SJSA1 (cell line): Measurements from ENCODE around the gene NDUFB3. TPM values are rescaled to one million over a fixed set of nuclear protein-coding genes. Genes with fewer than 3 reads are reported as not detected.
"Not testable (repeated sequence)": the region's sequence is repeated elsewhere in the genome, so short reads cannot be mapped to it uniquely, and the experiment has no call there.

Experiments used
- DNase-seq, 2 experiments: peaks; one replicate each; pipeline ENCODE4 v3.0.0-alpha.2; 2015 to 2020; ENCODE audit warnings: low spot score in 2 of 2, low read depth in 1 of 2
- H3K27ac ChIP-seq: fragments of 250-450 bp; sonication (Bioruptor Pico); 2 replicates; pipeline ENCODE4 v1.5.1; 2020; ENCODE audit warnings: mild to moderate bottlenecking, moderate library complexity
- H3K27me3 ChIP-seq: fragments of 250-450 bp; sonication (Bioruptor Pico); replicated peaks from 2 replicates; pipeline ENCODE4 v1.5.1; 2020; ENCODE audit warnings: mild to moderate bottlenecking, moderate library complexity
- H3K36me3 ChIP-seq: fragments of 250-450 bp; sonication (Bioruptor Pico); 2 replicates; pipeline ENCODE4 v1.5.1; 2020; ENCODE audit warnings: mild to moderate bottlenecking
- H3K4me1 ChIP-seq: fragments of 250-450 bp; sonication (Bioruptor Pico); replicated peaks from 2 replicates; pipeline ENCODE4 v1.6.1; 2021; ENCODE audit warnings: mild to moderate bottlenecking
- H3K4me3 ChIP-seq: fragments of 250-450 bp; sonication (Bioruptor Pico); 2 replicates; pipeline ENCODE4 v1.5.1; 2020; ENCODE audit warnings: mild to moderate bottlenecking
- H3K9me3 ChIP-seq: fragments of 250-450 bp; sonication (Bioruptor Pico); replicated peaks from 2 replicates; pipeline ENCODE4 v1.5.1; 2020; ENCODE audit warnings: mild to moderate bottlenecking
- total RNA-seq: library from RNA; depleted of rRNA; stranded (reverse); fragments of >200 nt; shearing (Covaris generic); gene quantifications from 2 replicates; pipeline ENCODE4 v1.2.3, GENCODE V29; 2014

Gene NDUFB3
- total RNA-seq, 1 experiment from 2014 or later, result 174 TPM

GRCh38 chr2:201109186-201109585, 37.4 kb downstream of the NDUFB3 start:
- H3K27me3 ChIP-seq, result no peaks in the 10 kb centered on the region
- H3K4me3 ChIP-seq, result no peak overlapping the region
- H3K9me3 ChIP-seq, result no peaks in the 10 kb centered on the region
- no peaks in the 10 kb centered on the region for H3K36me3 ChIP-seq
- H3K27ac ChIP-seq, result no peak overlapping the region
- no peak for DNase-seq
- peaks cover 5% of the 10 kb centered on the region; the same call in 1 of the 2 replicates for H3K4me1 ChIP-seq

- no peaks in the 10 kb centered on the region for H3K36me3 ChIP-seq
- no peaks in the 10 kb centered on the region for H3K27me3 ChIP-seq
- DNase-seq, result no peak
- H3K4me1 ChIP-seq, result peaks cover 8% of the 10 kb centered on the region
- no peak overlapping the region for H3K27ac ChIP-seq
- H3K4me3 ChIP-seq, result no peak overlapping the region
- H3K9me3 ChIP-seq, result no peaks in the 10 kb centered on the region; the same call in 1 of the 2 replicates
Observed at GRCh38 chr2:201110615-201111014, 38.8 kb downstream of the NDUFB3 start.

GRCh38 chr2:201111096-201111495, 39.3 kb downstream of the NDUFB3 start:
- Histone ChIP-seq H3K9me3 (no peaks in the 10 kb centered on the region; the same call in 1 of the 2 replicates), H3K36me3 (peaks cover 1% of the 10 kb centered on the region; the same call in 1 of the 2 replicates), H3K27ac (no peak overlapping the region), H3K27me3 (no peaks in the 10 kb centered on the region), H3K4me1 (peaks cover 13% of the 10 kb centered on the region), H3K4me3 (no peak overlapping the region)
- peak in 1 of 2 experiments; percentile 40 for DNase-seq

GRCh38 chr2:201114350-201114749, 42.5 kb downstream of the NDUFB3 start:
- H3K4me1 ChIP-seq, result peaks cover 34% of the 10 kb centered on the region
- no peak overlapping the region for H3K4me3 ChIP-seq
- no peak for DNase-seq
- H3K27ac ChIP-seq, result no peak overlapping the region
- H3K36me3 ChIP-seq, result peaks cover 8% of the 10 kb centered on the region; the same call in 1 of the 2 replicates
- no peaks in the 10 kb centered on the region for H3K27me3 ChIP-seq
- H3K9me3 ChIP-seq, result no peaks in the 10 kb centered on the region; the same call in 1 of the 2 replicates

GRCh38 chr2:201114846-201115245, 43.0 kb downstream of the NDUFB3 start:
- no peaks in the 10 kb centered on the region for H3K27me3 ChIP-seq
- peaks cover 8% of the 10 kb centered on the region; the same call in 1 of the 2 replicates for H3K36me3 ChIP-seq
- no peaks in the 10 kb centered on the region; the same call in 1 of the 2 replicates for H3K9me3 ChIP-seq
- no peak for DNase-seq
- H3K4me1 ChIP-seq, result peaks cover 36% of the 10 kb centered on the region
- 0 out of 2 replicates have a peak overlapping the region, but pooled peaks have one; percentile 95 for H3K27ac ChIP-seq
- H3K4me3 ChIP-seq, result no peak overlapping the region

- Histone ChIP-seq H3K4me3 (peak within 1 kb of the TSS; percentile 81), H3K27ac (peak within 1 kb of the TSS; percentile 95), H3K36me3 (peaks cover 11% of the 10 kb centered on the region), H3K27me3 (no peaks in the 10 kb centered on the region), H3K9me3 (no peaks in the 10 kb centered on the region; the same call in 1 of the 2 replicates), H3K4me1 (peaks cover 35% of the 10 kb centered on the region)
- peak; percentile 81 to 82 for DNase-seq
Observed at GRCh38 chr2:201116115-201116958, 44.5 kb downstream of the NDUFB3 start, which contains the start of gene CFLAR. Gene CFLAR, plus strand, starts transcription at chr2:201116164. Its CDS starts 13,702 bp downstream, at chr2:201129866.

- no peaks in the 10 kb centered on the region; the same call in 1 of the 2 replicates for H3K9me3 ChIP-seq
- H3K4me1 ChIP-seq, result peaks cover 39% of the 10 kb centered on the region
- peak overlapping the region; percentile 95 for H3K27ac ChIP-seq
- no peaks in the 10 kb centered on the region for H3K27me3 ChIP-seq
- DNase-seq, result peak in 1 of 2 experiments; percentile 87
- H3K4me3 ChIP-seq, result peak overlapping the region; percentile 81
- H3K36me3 ChIP-seq, result peaks cover 19% of the 10 kb centered on the region
Observed at GRCh38 chr2:201116959-201117734, 45.3 kb downstream of the NDUFB3 start.

- not testable (repeated sequence) for DNase-seq
Observed at GRCh38 chr2:201117735-201118094, 45.9 kb downstream of the NDUFB3 start.

GRCh38 chr2:201118121-201118960, 46.5 kb downstream of the NDUFB3 start:
- Histone ChIP-seq H3K36me3 (peaks cover 31% of the 10 kb centered on the region), H3K27ac (peak overlapping the region; percentile 95), H3K4me1 (peaks cover 43% of the 10 kb centered on the region), H3K4me3 (peak overlapping the region; percentile 81), H3K27me3 (no peaks in the 10 kb centered on the region), H3K9me3 (no peaks in the 10 kb centered on the region; the same call in 1 of the 2 replicates)
- peak; percentile 94 to 96 for DNase-seq

More at GRCh38 chr2:201117735-201118094, 45.9 kb downstream of the NDUFB3 start:
- not testable (repeated sequence) for H3K27me3 ChIP-seq, H3K9me3 ChIP-seq
- peak overlapping the region; percentile 81 for H3K4me3 ChIP-seq
- H3K36me3 ChIP-seq, result peaks cover 25% of the 10 kb centered on the region
- peaks cover 40% of the 10 kb centered on the region for H3K4me1 ChIP-seq
- H3K27ac ChIP-seq, result peak overlapping the region; percentile 95

GRCh38 chr2:201118961-201119854, 47.4 kb downstream of the NDUFB3 start:
- Histone ChIP-seq H3K27me3 (no peaks in the 10 kb centered on the region), H3K36me3 (peaks cover 37% of the 10 kb centered on the region), H3K9me3 (no peaks in the 10 kb centered on the region; the same call in 1 of the 2 replicates), H3K27ac (peak overlapping the region; percentile 95), H3K4me3 (peak overlapping the region; percentile 81), H3K4me1 (peaks cover 52% of the 10 kb centered on the region)
- DNase-seq, result no peak

- Histone ChIP-seq H3K36me3 (peaks cover 32% of the 10 kb centered on the region), H3K27ac (no peak overlapping the region), H3K27me3 (no peaks in the 10 kb centered on the region), H3K9me3 (no peaks in the 10 kb centered on the region; the same call in 1 of the 2 replicates), H3K4me3 (no peak overlapping the region), H3K4me1 (peaks cover 65% of the 10 kb centered on the region)
- no peak for DNase-seq
Observed at GRCh38 chr2:201122276-201122675, 50.5 kb downstream of the NDUFB3 start.
